HG02642 (cell line): ENCODE data around the gene C14orf132.

Experiments used
- ATAC-seq: cut with Tn5 transposase; IDR thresholded peaks from one replicate; pipeline ENCODE4 v1.9.1; 2021; ENCODE audit warnings: mild to moderate bottlenecking; ENCODE audit not compliant: unreplicated experiment, poor library complexity

Gene C14orf132

DNA sequence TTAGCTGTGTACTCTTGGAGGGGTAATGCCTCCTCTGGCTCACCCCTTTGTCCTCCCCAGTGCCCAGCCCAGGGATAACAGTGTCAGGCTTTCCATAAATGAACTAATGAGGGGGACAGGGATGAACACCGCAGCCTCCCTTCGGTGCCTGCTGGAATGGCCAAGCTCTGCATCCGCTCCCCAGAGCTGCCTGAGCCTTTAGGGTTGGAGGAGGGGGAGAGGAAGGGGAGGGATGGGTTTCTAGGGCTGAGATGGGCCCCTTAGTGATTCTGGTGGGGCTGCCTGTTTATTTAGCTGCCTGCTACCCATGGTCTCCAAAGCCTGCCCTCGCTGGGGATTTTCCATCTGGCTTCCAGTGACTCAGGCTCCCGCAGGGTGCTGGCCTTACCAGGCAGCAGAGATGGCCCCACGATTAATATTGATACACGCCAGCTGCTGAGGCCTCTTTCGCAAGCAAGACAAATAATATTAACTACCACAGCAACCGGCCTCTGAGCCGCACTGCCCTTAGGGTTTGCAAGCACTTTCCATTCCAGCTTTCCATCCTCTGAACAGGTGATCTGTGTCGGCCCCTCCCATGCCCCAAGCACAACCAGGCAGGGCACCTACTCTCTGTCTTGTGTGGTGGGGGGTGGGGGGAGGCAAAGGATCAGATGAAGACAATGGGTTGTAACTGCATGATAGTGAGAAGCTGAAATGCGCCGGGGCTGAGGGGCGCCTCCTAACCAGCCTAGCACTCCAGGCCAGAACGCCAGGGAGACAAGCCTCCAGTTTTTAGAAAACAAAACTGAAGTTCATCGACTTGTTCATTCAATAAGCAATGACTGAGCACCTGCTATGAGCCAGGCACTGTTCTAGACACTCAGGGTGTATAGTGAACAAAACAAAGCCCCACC lies 56.7 kb downstream of the C14orf132 start:
- ATAC-seq: no peak

DNA sequence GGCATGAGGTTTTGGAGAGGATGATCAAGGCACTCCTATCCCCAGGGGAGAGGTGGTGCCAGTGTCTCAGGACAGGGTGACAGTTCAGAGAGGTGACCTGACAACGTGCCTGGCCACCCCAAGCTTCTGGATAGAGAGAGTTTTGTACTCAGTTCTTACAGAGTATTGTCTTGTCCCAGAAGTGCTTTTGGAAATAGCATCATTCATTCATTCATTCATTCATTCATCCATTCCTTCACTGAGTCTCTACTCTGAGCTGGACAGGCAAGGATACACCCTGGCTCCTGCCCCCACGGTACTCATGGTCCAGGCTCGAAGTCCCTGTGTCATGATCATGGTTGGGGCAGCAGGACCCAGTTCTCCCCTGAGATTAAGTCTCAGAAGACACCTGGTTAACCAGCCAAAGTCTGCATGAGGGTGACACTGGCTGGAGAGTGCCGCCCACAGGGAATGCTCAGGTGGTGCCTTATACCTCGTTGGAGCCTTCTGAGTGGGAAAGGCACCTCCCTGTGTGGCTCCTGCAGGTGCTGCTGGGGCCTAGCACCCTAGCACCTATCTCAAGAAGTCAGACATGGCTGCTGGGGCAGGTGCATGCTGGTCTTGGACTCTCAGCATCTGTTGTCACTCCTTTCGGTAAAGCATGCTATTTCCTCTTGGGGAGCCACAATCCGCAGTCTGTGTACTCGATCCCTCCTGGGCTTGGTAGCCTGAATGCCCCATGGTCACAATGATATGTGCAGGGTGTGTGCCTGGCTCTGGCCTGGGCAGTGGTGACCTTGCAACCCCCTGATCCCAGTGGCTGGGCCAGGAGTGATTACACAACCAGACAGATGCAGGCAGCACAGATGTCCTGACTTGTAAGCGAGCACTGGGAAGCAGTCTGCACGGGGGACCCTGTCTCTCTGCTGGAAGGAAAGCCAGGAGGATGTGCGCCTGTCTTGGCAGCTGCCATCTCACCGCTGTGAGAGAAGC lies 57.8 kb downstream of the C14orf132 start:
- no peak for ATAC-seq

DNA sequence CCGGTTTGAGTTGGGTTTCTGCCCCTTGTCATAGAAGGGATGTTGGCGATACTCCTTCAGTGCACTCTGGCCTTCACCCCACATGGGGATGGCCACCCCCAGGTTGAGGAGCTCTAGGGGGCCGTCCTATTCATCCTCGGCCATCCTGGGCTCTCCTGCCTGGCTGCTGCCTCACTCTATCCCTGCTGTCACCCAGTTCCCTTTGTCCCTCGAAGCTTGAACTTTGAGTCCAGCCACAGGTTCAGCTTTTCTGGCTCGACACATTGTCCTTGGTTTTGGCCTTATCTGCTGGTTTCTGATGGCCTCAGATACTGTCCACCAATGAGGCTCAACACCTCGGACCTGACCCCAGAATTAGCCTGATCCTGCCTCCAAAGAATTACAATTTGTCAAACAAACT lies 58.6 kb downstream of the C14orf132 start:
- no peak for ATAC-seq

DNA sequence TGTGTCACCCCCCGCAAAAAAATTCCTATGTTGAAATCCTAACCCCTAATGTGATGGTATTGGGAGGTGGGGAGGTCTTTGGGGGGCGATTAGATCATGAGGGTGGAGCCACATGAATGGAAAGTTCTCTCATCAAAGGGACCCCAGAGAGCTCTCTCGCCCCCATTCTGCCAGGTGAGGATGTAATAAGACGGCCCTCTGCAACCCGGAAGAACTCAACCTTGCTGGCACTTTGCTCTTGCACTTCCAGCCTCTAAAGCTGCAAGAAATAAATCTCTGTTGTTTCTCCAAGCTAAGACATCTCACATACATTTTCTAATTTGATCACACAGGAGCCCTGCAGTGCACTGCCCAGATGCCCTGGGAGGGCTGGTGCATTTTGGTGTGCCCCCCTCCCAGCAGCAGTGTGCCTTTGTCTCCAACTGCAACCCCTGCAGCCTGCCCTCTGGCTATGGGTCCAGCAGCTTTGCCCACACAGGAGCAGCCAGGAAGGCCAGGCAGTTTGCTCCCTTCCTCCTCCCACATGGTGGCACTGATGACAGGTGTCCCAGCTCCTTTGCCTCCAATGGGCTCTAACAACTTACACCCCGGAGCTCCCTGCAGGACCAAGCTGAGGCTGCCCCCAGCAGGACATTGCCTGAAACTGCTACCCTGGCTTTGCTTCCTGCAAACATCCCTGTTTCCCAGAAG lies 59.3 kb downstream of the C14orf132 start:
- no peak for ATAC-seq

DNA sequence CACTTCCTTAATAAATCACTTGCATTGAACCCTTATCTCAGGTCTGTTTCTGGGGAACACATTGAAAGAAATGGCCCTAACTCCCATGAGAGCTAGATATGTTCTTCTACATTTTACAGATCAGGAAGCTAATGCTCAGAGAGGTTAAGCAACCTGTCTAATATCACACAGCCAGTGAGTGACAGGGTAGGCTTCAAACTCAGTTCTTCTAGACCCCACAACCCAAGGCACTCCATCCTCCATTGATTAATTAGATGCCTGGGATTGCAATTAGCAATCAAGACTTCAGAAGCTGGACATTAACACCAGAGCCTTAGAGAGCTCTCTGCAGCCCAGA lies 59.8 kb downstream of the C14orf132 start:
- no peak for ATAC-seq

DNA sequence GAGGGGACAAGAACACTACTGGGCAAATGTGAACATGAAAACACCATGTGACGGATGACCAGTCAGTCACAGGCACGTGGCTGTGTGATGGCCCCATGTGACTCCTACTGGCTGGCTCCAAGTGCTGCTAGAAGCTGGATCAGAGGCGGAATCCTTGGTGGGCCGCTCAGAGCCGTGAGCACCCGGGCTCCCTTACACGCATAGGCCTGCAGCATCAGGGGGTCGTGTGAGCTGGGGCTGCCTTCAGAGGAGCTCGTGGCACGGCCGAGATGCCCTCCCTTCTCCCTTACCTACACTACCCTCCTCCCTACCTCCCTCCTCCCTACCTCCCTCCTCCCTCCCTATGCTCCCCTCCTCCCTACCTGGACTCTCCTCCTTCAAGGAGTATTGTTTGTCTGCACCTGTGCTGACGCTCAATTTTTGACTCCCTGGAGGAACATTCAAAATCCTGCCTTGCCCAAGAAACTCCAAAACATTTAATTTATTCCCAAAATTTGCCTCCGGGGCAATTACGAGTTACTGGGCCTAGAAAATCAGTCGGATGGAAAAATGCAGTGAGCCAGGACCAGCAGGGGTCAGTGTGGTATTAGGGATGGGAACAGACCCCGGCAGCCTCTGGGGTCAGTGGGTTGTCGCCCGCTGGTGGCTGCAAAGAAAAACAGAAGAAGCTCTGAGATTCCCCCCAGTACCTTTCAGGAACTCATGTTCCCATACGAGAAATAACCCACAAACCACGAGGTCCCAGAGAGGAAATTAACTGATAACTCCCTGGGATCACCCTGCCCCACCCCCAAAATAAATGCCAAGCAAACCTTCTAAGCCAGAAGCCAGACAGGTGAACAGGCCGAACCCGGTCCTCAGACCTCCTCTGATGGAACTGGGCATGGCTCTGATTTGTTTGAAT lies 61.3 kb downstream of the C14orf132 start:
- ATAC-seq: no peak

DNA sequence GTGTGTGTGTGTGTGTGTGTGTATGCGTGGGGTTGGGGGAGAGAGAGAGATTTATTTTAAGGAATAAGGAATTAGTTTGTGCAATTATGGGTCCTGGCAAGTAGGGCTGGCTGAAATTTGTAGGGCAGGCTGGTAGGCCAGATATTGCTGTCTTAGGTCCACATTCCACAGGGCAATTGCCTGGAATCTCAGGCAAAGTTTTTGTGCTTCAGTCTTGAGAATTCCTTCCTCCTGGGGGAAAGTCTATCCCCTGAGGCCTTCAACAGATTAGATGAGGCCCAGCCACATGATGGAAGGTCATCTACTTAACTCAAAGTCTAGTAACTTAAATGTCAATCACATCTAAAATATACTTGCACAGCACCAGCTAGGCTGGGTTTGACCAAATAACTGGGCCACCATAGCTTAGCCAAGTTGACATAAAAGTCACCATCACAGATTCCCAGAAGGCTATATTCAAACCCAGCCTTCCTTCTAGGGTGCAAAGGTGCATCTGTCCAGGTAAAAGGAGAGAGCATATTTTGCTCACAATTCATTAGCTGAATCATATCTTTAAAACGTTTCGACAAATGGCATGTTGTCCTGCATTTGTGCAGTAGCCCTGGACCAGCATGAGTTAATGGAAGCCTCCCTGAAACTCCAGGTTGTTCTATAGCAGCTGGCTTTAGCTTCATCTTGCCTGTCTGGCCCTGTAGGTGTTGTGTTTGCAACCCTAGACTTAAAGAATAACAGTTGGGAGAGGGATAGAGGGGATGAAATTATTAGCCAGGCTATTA lies 63.1 kb downstream of the C14orf132 start:
- ATAC-seq: no peak

DNA sequence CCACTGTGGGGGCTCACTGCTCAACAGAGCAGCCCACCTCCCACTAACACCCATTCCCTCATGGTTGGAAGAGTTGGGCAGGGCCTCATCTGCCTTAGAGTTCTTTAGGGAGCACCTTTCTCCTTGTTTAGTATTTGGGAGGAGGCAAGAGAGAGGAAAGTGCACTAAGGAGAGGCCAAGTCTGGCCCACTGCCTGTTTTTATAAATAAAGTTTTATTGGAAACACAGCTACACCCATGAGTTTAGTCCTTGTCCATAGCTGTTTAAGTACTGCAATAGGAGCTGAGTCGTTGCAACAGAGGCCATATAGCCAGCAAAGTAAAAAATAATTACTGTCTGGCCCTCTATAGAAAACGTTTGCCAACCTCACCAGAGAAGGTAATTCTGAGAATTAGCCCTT lies 63.9 kb downstream of the C14orf132 start:
- no peak for ATAC-seq

DNA sequence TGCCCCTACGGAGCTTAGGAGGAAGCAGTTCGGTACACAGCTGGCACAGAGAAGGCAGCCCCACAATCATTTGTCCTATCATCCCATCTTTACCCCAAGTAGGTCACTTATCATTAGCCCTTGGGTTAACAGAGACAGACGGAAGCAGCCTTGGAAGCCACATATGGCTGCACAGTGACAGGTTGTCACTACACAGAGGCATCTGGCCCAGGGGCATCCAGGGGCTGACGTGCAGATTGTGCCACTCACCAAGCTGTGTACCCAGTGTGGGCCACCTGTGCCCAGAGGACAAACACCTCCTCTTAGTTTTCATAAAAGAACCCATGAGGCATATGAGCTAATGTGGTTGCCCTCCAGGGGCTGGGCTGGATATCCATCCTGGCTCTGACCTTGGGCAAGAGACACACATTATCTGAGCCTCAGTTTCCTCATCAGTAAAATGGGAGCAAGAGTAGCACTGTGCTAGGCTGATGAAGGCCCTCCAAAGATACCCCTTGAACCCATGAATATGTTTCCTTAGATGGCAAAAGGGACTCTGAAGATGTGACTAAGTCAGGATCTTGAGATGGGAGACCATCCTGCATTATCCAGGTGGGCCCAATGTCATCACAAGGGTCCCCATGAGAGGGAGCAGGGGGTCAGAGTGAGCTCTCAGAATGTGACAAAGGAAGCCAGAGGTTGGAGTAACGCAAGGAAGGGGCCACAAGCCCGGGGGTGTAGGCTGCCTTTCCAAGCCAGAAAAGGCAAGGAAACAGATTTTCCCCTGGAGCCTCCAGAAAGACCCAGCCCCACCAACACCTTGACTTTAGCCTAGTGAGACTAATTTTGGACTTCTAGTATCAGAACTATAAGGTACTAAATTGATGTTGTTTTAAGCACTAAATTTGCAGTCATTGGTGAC lies 64.6 kb downstream of the C14orf132 start:
- ATAC-seq: no peak

DNA sequence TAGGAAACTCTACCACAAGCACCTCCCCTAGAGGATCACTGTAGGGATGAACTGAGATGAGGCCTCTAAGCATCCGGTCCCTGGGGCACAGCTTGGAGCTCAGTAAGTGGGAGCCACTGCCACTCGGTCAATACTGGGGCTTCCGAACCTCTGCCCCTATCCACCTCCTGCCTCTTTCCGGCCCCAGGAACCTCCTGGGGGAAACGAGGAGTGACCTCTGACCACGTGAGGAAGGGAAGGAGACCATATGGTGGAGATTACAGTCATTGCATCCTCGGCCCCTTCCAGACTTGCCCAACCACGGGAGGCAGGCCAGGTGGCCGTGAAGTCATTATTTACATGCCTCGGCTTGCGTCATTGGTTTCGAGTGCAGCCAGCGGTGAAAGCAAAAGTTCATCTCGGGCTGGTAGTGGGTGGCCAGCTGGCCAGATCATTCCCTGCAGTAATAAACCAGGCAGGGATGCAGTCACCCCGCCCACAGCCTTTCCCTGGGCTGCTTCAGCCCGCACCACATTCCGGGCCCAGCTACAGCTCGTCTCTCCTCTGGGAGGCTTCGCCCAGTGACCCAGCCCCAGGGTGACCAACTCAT lies 65.4 kb downstream of the C14orf132 start:
- no peak for ATAC-seq

DNA sequence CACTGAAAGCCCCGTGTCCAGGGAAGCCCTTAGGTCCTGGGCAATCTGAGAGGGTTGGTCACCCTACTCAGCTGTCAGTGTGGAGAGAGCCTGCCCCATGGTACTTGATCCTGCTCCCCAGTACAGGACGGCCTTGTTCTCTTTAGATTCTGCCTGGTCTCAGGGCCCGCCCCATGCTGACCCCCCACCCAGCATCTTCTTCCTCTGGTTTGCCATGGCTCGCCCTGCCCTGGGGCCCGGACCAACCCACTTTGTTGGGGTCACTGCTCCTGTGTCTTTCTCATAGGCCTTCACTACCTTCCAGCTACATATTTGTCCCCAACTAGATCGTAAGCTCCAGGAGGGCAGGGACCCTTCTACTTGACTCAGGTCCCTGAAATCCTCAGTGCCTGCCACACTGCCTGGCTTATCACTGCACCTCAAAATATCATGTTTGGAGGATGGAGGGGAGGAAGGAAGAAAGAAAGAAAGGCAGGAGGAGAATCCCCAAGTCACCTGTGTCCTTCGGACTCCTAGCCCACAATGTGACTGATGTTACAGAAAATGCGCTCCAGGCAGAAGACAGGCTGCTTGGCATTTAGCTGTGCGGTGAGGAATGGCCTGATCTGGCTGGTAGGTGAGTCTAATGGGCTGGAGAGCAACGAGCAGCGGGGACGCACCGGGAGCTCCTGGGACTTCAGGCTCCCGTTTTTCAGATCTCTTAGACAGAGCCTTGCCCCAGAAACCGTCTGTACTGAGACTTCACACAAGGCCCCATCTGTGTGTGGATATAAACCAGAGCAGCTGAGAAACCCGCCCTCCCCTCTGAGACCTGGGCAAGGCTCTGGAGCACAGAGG lies 66.1 kb downstream of the C14orf132 start:
- ATAC-seq: no peak

DNA sequence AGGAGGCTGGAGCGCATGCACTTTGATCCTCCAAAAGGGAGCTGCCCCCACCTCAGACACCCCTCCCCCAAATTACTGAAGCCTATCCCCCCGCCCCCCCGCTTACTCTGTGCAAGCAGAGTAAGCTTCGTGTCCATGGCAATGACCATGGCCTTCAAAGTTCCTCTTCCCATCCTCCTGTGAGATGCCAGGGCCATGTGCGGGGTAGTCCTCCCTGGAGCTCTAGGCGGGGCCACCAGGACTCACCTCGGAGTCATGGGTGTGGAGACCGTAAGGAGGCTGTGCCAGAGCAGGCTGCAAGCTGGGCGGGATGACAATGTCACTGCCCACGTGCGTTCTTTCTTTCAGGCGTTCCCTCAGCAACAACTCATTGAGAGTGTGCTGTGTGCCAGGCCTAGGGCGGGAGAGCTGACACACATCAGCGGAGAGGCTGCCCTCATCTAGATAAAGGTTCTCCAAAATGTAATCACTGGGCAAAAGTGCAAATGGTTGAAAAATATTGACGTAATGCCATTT lies 66.8 kb downstream of the C14orf132 start:
- ATAC-seq: no peak

DNA sequence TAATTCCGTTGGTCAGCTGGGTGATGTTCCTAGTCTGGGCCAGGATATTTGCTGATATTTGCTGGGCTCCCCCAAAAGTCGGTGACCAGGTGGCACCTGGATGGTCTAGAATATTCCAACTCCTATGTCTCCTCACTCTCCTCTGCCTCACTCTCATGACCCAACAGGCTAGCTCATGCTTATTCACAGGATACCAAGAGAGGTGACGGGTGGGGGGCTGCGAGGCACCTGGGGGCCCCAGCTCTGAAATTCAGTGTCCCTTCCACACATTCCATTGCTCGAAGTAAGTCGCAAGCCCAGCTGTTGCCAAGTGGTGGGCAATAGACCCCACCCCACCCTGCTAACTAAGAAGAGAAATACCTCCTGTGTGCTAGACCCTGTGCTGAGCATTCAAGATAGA lies 67.7 kb downstream of the C14orf132 start:
- no peak for ATAC-seq

DNA sequence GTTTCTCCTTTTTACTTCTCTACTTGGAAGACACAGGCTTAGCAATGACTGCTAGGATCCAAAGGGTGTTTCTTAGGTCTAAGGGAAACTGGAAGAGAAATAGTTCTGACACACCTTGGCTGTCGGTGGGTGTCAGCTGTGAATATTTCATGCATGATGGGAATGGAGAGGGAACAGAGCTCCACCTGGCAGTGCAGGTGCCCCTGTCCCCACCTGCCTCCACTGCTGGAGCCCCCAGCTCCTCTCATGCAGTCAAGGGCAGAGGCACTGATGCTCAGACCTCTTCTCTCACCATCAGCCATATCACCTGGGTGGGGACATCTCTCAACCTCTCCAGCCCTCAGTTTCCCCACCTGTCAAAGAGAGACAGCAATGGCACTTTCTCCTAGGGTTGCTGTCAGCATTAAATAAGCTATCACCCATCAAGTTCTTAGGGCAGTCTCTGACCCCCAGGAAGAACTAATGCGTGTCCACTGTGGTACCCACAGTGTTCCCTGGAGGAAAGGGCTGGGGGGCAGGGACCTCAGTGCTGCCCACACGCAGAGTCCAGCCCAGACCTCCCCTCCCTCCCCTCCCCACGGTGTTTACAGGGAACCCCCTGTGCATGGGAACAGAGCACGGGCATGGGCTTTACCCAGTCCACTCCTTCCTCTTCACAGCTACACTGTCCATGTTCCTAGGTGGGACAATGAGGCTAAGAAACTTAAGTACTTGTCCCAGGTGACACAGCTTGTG lies 69.1 kb downstream of the C14orf132 start:
- no peak for ATAC-seq

DNA sequence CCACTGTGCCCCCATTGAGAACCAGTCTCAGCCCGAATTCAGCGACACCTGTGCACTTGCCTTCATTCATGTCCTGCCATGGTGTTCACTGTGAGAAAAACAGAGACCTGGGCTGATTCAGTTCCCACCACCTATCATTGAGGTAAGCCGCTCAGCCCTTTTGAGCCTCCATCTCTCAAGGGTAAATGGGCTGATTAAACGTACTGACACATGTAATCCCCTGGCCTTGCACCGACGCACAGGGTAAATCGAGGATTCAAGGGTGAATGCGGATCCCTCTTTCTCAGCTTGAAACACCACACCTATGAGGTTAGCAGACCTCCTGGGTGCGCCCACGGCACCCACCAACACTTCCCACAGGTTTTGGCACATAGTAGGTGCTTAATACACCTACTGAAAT lies 69.7 kb downstream of the C14orf132 start:
- ATAC-seq: no peak
